ENCODE measurements around the gene FRMD4B.

DNA sequence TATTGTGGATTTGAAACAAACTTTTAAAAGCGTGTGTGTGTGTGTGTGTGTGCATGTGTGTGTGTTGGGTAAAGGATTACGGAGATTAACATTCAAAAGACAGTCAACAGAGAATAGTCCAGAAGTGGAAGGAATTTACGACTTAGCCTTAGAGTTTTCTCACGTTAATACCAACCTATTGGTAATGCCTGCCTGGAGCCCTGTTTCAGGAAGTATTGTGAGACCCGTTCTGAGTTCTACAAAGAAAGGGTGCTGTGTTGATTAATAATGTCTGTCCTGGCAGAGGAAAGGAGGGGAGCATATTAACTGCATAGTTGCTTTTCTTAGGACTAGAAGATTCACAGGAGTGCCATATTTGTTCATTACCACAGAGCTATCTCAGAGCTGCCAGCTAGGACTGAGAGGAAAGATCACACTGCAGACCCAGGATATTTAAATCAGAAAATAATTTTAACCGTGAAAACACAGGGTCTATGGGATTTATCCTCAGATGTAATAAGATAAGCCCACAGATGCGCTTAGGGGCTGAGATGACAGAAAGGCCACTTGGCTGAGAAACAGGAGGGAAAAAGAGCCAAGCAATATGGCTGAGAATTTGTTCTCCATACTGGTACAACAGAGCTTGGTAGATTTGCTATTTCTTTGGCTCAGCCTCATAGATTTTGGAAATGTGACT, 40.5 kb upstream of the FRMD4B start:
- no peak for TF ChIP-seq POLR2A (IDR thresholded peaks at IDR 0.05)
- TF ChIP-seq, protein P1, sequence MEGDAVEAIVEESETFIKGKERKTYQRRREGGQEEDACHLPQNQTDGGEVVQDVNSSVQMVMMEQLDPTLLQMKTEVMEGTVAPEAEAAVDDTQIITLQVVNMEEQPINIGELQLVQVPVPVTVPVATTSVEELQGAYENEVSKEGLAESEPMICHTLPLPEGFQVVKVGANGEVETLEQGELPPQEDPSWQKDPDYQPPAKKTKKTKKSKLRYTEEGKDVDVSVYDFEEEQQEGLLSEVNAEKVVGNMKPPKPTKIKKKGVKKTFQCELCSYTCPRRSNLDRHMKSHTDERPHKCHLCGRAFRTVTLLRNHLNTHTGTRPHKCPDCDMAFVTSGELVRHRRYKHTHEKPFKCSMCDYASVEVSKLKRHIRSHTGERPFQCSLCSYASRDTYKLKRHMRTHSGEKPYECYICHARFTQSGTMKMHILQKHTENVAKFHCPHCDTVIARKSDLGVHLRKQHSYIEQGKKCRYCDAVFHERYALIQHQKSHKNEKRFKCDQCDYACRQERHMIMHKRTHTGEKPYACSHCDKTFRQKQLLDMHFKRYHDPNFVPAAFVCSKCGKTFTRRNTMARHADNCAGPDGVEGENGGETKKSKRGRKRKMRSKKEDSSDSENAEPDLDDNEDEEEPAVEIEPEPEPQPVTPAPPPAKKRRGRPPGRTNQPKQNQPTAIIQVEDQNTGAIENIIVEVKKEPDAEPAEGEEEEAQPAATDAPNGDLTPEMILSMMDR (IDR thresholded peaks at IDR 0.05): no peak
